GM18907 (cell line): ENCODE results near the gene TRMU.

Experiments used
- ATAC-seq: cut with Tn5 transposase; IDR thresholded peaks from one replicate; pipeline ENCODE4 v1.9.1; 2021; ENCODE audit warnings: mild to moderate bottlenecking, moderate library complexity; ENCODE audit not compliant: unreplicated experiment

The TRMU gene

DNA sequence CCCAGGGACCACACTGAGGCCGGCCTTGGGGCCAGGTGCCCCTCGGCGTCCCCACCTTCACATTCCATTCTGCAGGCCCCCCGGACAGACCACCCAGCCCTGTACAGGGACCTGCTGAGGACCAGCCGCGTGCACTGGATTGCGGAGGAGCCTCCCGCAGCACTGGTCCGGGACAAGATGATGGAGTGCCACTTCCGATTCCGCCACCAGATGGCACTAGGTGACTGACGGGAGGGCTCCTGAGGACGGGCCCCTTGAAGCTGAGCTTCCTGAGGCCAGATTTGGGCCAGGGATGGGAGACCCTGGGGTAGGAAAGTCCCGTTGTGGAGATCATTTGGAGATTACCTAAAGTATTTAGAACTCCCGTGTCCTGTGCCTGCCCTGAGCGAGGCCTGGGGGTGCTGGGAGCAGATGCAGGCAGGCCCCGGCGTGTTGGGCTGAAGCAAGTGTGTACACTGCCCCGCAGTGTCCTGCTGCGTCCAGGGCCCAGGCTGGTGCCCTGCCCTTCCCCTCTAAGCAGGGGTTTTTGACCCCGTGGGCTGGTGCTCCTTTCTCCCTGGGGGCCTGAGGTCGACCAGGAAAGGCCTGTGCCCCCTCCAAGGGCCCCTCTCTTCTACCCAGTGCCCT is 20.0 kb downstream of the TRMU start:
- no peak for ATAC-seq

- no peak for ATAC-seq
Observed at GRCh38 chr22:46355996-46356471, 20.5 kb downstream of the TRMU start.

DNA sequence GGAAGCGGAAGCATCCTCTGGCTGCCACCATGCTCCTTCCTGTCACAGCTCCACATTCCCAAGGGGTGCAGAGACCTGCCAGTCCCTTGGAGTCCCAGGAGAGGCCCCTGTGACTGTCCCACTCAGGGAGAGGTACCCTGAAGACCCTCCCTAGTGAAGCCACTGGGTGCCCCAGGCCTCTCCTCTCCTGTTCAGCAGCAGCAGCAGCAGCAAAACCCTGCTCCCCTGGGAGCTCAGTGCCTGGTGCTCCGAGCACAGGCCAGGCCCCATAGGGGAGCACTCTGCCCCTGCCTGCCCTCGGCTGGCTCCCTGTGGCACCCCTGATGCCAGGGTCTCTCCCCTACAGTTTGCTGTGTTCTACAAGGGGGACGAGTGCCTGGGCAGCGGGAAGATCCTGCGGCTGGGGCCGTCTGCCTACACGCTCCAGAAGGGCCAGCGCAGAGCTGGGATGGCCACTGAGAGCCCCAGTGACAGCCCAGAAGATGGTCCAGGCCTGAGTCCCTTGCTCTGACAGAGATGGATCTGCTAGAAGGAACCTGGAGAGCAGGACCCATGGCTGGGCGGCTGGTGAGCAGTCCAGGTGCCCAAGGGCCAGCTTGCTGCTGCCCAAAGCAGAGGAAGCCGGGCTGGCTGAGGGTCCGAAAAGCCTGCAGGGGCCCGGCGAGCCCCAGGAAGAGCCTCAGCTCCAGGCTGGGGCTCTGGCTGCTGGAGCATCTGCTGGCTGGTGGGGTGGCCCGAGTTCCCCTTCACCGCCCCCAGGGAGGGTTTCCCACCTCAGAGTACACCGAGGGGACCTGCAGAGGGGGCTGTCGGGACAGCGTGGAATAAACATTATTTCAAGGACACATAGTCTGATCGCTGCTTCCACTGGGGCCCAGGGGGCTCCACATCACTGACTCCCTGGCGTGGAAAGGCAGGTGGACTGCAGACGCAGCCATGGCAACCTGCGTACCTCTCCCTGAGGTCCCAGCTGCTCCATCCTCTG is 21.3 kb downstream of the TRMU start:
- no peak for ATAC-seq

GRCh38 chr22:46357711-46358520 is 22.4 kb downstream of the TRMU start:
- ATAC-seq, result no peak

GRCh38 chr22:46358766-46359165 is 23.3 kb downstream of the TRMU start:
- no peak for ATAC-seq

DNA sequence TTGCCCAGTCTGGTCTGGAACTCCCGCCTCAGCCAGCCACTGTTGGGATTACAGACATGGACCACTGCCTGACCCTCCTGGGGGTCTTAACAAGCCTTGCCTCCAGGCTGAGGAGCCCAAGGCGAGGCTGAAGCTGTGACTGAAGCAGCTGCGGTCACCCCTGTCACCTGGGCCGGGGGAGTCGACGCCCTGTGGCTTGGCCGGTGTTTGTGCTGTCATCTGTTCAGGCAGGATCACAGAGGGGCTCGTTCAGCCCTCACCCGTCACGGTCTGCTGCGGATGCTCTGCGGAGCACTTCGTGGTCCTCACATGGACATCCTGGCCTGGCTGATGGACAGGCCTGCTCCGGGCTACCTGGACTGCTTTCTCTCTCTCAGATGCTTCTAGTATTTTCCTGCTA is 23.8 kb downstream of the TRMU start:
- ATAC-seq, result no peak

DNA sequence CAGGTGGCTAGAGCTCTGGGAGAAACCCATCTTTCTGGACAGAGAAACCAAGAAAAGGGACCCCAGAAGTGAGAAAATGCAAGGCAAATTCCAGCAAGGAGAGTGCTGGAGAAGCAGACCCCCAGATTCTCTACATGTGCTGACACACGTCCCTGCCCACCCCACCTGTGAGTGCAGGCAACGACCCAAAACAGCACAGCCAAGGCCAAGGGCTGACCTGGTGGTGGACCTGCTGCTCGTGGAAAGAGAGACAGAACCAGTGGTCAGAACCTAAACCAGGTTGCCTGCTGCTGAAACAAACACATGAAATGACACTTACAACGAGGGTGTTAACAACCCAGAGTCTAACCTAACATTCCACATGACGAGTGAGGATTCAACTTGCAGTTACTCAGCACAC is 24.6 kb downstream of the TRMU start:
- no peak for ATAC-seq

GRCh38 chr22:46360891-46361290 is 25.4 kb downstream of the TRMU start:
- ATAC-seq, result no peak

- ATAC-seq, result no peak
Observed at GRCh38 chr22:46361826-46362202, 26.3 kb downstream of the TRMU start.

DNA sequence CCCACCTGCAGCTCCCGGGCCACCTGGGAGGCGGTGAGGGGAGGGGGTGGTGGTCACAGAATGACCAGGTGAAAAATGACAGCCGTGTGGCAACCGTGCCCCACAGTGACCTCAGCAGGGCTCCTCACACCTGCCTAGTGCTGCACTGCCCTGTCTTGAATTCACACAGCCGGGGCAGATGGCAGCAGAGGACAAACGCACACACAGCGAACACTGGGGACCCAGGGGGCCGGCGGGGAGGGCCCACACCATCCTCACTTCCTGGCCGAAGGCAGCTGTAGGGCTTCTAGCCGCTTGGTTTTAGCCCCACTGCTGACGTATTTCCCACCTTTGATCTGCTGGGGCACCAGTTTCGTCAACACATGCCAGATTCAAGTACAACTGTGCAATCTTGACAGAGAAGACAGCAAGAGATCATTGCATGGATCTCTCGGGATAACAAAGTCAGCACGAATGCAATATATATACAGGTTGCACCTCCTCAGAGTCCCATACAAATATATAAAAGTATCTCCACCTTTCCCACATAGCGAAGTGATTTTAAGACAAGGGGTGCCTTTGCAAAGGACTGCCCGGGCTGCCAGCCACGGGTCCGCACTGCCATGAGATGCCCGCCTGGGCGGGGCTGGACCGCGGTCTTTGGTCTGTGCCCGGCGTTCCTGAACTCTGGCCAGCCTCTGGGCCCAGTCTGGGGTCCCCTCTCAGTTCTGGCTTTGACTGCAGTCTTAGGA is 26.9 kb downstream of the TRMU start:
- ATAC-seq, result no peak

GRCh38 chr22:46362934-46363515 is 27.5 kb downstream of the TRMU start:
- no peak for ATAC-seq

DNA sequence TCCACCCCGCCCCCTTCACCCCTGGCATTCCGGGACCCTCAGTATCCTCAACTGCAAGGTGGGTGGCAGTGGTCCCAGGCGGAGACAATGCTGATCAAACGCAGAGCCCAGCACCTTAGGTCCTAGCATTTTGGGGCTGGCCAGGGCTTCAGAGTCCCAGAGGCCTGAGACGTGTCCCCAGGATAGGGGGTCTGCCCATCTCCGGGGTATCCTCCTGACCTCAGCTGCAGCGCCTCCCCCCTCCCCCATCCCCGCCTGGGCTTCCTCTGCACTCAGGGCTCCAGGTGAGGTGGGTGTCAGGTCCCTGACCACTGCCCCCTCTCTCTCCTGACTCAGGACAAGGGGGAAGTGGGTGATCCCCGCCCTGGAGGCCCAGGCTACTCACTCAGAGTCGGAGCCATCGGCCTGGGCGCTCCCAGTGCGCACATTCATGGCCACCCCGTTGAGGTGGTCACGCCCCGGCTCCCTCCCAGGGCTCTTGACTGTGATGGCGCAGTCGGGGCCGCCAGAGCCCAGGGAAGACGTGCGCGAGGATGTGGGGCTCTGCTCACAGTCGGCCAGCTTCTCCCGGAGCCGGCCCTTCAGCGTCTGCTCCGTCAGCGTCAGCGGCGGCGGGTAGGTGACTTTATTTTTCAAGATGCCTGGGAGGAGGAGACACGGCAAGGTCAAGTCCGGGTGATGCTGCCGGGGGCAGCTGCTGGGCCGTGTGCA is 28.3 kb downstream of the TRMU start:
- no peak for ATAC-seq

DNA sequence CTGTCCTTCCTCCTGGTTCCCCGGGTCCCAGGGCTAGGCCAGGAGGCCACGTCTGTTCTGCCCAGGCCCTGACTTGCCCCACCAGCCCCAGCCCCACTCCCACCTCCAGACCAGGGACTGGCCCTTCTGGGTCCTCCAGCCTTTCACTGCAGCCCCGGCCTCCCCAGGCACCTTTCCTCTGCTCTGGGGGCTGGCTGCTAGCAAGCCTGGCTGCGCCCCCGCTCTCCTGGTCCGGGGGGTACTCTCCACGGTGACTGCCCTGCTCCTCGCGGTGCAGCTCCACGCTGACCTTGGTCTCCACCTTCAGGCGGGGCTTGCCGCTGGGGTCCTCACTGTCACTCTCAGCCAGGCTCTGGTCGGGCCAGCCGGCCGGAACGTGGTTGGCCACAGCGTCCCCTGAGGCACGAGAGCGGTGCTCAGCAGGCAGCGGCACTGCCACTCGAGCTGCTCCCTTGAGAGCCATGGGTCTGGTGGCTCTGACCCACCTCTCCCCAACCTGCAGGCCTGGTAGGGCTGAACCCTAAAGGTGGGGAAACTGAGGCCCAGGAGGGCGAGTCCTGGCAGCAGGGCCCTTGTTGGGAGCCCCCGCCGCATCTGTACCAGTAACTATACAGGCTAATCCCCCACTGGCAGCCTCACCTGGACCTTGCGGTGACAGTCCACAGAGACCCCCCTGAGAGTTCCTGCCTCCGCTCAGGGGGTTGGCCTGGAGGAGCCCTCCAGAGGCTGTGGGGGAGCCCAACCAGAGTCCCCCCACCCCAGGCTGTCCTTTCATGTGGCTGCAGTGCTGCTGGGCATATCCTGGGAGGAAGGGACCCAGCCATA is 29.0 kb downstream of the TRMU start:
- ATAC-seq, result no peak

DNA sequence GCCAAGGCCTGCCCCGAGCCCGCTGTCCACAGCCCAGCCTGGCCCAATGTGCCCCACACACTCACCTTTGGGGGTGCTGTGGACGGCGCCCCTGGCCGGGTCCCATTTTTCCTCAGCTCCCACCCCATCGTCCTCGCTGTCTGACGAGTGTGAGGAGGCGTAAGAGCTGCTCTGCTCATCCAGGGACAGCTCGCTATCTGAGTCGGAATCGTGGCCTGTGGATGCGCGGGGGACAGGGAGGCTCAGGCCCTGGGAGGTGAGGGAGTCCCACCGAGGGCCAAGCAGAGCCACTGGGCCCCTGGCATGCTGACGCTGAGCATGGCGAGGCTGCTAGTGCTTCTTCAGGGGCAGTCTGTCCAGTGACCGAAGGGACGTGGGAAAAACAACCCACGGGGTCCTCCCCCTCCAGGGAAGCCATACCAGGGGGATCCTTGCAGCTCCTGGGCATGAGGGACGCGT is 29.7 kb downstream of the TRMU start:
- ATAC-seq, result no peak

DNA sequence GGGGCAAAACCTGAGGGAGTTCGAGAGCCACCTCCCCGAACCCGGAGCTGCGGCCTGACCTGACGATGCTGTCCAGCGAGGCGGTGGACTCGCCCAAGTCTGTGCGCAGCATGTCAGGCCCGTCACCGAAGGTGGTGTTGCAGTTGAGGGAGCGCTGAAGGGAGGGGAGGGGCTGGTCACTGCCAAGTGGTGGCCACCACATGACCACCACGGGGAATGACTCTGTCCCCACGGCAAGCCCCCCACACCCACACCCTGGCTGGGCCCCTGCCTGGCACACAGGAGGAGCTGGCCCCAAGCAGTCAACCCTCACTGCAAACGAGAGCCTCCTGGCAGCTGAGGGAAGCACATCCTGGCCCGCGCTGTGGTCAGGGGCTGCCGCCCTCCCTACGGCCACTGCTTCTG is 30.8 kb downstream of the TRMU start:
- no peak for ATAC-seq

GRCh38 chr22:46366801-46367706 is 31.5 kb downstream of the TRMU start:
- no peak for ATAC-seq

- ATAC-seq, result no peak
Observed at GRCh38 chr22:46367707-46368191, 32.2 kb downstream of the TRMU start.
